Activated T-cell treated with anti-CD3 and anti-CD28 coated beads for 48 hours (primary cell): Measurements from ENCODE around the gene ARL10.
A peak's percentile ranks its signal among the peaks of the same experiment; 100 is the strongest.

ENCODE experiments used
- DNase-seq: peaks from one replicate; pipeline ENCODE4 v3.0.0-alpha.2; 2020; ENCODE audit warnings: low read depth

Gene ARL10

DNA sequence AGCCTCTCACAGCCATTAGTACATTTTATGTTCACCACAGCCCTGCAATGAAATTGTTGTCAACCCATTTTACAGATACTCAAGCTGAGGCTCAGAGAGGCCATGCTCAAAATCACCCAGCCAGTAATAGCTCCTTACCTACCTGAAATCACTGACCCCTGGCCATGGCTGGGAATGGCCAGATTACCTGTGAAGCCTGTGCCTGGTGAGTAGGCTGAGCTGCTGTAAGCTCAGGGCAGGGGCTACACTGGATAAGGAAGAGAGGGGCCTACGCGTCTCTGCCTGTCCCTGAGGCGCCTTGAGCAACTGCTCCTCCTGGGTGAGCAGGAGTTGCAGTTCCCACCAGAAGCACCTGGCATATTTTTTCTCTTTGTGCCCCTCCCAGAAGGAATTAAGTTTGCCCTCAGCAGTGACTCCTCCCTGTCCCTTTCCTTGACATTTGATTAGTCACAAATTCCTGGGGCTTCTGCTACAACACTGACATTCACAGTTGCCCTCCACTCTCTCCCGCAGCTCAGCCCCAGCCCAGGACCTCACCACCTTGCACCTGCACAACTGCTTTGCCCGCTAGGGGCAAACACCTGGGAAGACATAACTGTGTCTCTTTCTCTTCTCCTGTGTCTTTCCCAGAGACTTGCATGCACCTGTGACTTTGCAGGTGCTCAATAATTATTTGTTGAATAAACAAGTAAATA, 45.3 kb downstream of the ARL10 start:
- DNase-seq, result no peak

DNA sequence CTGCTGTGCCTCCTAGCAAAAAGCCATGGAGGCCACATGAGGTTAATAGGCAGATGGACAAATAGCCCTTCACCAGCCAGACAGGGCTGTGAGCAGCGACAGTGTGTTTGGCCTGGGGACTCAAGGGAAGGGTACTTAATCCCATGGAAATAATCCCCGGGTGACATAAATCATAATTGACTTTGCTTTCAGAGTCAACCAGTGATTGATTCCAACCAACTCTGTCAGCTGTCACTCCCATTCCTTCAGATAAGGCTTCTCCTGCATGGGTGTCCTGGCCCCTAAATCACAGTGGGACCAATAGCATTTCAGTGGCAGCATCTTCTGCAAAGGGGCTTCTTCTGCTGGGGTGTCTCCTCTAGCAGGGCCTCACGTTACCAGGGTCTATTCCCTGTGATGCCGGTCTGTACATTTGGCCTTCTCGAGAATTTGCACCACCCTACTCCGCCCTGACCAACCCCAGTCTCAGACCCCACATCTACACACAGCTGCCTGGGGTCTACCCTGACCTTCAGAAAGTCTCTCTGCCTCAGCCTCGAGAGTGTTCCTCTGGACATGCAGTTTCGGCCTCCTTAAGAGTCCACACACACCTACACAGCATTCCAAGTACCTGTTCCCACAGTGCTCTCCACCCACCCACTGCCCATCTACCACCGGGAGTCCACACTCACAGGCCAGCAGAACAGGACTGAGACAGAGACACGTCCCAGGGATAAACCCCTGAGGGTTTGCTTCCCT, 47.4 kb downstream of the ARL10 start:
- no peak for DNase-seq

DNA sequence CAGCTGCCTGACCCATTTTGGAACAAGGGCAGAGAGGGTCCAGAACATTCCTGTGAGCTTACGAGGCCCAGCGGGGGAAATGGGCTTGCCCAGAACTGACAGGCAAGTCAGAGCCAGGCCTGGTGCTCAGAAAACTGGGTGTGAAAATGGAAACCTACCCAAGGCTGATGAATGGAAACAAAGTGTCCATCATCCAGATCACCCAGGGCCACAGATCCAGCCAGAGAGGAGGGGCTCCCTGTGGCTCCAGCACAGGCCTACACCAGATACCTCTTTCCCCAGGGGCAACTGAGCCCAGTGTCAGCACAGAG, 47.9 kb downstream of the ARL10 start:
- no peak for DNase-seq

DNA sequence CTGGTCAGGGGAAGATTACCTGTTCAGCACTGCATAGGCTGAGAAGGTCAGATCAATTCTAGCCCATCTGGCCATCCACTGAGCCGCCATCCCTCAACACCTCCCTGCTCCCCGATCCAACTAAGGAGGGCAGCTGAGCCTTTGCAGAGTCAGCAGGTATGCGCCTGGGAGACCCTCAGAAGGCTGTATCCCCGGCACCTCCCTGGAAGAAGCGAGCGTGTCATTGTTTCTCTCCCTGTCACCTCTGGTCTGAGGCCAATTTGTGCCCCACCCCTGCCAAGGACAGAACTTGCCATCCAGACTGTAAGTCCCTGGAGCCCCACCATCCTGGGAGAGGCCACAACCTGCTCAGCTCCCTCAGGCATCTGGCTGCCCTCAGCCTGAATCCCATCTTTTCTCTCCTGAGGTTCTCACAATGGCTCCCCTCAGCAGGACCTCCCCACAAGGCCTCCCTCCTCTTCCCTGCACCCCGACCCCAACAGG, 48.5 kb downstream of the ARL10 start:
- no peak for DNase-seq

DNA sequence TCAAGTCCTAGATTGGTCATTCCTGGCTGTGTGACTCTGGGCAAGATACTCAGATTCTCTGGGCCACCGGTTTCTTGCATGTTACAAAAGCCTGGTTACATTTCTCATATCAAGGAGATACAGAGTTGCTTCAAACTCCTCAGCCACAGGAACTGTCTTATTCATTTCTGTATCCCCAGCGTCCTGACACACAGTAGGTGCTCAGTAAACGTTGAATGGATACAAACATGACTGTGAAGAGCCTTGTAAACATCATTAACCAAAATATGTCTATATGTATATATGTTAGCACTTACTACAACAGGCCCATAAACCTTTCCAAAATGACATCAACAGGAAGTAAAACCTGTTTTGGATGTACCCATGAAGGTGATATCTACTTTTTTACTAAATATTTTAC, 49.4 kb downstream of the ARL10 start:
- DNase-seq, result no peak

DNA sequence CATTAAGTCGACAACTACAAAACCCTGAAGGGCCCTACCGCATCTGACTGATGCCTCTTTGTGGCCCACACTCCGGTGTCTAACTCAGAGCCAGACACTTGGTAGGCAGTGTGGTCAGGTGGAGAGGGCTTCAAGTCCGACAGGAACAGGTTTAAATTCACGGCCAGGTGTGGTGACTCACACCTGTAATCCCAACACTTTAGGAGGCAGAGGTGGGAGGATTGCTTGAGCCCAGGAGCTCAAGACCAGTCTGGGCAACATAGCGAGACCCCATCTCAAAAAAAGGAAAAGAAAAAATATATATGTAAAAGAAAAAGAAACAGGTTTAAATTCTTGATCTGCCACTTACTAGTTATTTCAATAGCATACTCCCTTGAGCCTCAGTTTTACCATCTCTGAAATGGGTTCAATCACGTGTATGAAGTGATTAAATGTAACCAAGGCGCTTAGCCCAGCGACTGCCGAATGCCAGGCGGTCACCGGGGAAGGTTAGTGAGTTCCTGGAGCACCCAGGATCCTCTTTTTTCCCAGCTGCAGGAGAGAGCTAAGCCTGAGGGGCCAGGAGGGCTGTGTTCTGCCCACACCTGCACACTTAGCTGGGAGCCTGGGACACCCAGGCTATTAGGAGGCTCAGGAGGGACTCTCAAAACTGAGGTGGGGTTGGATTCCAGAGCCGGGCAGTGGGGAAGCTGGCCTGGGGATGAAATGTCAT, 50.1 kb downstream of the ARL10 start:
- peak; percentile 4 for DNase-seq

DNA sequence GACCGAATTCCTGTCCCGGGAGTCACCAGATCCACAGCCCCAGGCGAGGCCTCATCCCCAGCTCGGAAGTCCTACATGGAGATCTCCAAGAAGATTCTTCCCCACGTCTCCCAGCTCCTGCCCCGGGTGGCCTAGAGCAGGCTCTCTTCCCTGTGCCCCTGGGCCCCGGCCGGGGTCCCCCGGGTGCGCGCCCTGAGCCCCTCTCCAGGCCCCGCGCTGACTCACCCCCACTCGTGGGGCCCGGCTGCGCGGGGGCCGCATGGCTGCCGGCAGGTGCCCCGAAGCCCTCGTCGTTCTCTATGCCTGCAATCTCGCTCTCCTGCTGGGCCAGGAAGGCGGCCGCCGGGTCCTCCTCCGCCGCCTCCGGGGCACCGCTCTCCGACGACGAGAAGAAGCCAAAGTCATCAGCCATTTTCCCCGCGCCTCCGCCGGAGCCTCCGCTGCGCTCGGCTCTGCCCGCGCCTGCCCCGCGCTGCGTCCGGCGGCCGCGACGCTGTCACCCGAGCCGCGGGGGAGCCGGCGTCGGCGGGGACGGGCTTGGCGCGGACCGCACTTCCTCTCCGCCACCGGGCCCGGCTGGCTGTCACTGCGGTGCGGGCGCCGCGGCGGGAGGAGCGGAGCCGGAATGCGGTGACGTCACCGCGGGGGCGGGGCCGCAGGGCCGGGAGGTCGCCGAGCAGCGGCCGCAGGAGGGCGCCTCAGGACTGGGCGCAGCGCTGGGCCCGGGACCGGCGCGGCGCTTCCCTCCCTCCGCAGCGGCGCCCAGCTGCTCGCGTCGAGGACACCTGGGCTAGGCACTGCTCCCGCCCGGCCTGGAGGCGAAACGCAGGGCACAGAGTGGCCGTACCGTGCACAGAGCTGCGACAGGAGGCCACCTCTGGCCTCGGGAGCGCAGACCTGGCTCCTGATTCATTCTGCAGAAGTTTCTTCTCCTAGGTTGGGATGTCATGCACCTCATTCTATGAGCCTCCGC, 51.0 kb downstream of the ARL10 start, which contains the start of gene CLTB:
TSS of gene CLTB (minus strand) at position 588 of the 973 bp plus-strand sequence. CDS start at position 412, 176 bp downstream.
- DNase-seq, result peak; percentile 92

DNA sequence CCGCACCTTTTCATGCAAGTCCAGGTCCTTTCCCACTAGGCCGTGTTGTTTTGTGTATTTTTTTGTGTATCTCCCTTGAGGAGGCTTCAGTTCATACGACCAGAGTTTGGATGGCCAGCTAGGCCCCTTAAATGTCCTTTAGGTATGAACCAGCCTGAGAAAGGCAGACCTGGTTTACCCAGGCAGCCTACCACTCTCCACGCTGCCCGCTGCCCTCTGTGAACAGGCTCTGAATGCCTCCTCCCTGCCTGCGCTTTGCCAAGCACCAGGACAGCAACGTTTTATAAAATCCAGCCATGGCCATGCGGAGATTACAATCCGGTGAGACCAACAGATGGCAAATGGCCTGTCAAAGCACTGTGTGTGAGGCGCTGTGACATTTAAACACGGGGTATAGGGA, 51.7 kb downstream of the ARL10 start:
- no peak for DNase-seq

DNA sequence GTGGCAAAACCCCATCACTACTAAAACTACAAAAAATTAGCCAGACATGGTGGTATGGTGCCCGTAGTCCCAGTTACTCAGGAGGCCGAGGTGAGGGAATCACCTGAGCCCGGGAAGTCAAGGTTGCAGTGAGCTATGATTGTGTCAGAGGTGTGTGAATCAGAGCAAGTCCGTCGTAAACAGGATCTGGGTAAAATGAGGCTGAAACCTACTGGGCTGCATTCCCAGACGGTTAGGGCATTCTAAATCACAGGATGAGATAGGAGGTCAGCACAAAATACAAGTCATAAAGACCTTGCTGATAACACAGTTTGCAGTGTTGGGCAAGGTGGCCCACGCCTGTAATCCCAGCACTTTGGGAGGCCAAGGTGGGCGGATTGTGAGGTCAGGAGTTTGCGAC, 53.0 kb downstream of the ARL10 start:
- no peak for DNase-seq

DNA sequence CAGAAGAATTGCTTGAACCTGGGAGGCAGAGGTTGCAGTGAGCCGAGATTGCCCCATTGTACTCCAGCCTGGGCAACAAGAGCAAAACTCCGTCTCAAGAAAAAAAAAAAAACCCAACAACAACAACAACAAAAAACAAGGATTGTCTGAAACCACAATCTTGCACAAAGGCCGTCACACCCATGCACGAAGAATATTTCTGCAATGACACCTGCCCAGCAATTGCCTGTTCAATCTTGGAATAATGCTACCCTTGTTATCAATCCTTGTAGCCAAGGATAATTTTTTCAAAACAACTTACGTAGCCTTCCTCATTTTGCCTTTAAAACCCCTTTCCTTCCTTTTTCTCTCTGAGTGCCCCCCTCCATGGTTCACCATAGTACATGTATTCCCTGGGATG, 54.8 kb downstream of the ARL10 start:
- no peak for DNase-seq

DNA sequence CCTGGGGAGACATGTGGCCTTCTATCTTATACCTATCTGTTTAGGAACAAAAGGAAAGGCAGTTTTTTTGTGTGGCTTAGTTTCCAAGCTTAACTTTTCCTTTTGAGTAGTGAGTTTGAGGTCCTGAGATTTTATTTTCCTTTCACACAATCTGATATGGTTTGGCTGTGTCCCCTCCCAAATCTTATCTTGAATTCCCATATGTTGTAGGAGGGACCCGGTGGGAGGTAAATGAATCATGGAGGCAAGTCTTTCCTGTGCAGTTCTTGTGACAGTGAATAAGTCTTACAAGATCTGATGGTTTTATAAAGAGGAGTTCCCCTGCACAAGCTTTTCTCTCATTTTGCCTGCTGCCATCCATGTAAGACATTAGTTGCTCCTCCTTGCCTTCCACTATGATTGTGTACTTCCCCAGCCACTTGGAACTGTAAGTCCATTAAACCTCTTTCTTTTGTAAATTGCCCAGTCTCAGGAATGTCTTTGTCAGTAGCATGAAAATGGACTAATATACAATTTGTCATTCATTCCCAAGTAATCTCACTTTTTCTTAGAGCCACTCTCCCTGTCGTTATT, 55.8 kb downstream of the ARL10 start:
- DNase-seq, result no peak

DNA sequence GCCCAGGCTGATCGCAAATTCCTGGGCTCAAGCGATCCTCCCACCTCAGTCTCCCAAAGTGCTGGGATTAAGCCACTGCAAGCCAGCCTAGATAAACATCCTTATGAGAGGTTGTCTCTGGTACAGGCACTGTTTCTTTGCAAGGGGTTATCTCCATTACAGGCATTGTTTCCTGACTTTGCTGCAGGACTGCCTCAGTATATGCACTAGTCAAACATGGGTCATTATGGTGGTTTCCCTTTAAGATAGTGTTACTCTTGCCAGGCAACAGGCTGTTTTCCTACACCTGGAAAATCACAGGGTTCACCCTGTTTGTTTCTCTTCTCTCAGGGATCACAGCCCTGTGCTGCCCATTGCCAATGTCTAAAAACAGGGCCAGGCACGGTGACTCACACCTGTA, 58.9 kb downstream of the ARL10 start:
- no peak for DNase-seq

DNA sequence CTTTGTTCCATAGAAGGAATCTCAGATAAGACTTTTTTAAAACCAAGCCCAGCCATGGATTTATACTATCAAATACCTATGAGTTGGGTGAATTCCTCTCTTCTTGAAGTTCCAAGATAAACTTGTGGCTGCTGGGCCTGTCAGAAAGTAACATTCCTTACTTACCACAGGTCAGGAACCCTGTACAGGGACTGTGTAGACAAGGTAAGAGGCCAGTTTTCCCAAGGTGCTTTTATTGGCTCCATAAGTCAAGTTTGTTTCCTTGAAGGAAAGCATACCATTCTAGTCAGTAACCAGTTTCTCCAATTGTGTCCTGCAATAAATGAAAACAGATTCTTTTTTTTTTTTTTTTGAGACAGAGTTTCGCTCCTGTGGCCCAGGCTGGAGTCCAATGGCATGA, 59.9 kb downstream of the ARL10 start:
- DNase-seq, result no peak

DNA sequence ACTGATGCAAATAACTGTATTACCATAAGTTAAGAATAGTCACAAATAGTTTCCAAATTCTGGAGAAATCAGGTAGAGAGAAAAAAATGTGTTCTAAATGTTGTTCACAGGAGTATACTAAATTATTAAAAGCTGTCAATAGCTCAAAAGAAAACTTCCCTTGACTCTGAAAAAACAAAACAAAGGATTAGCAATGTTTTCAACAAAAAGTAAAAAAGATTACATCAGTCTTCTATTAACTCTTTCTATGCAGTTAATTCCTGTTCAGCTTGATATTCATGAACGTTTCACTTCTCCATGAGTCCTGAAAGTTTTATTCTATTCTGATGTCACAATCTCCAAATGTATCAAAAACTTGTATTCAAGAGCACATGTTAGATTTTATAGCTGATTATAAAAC, 60.5 kb downstream of the ARL10 start:
- no peak for DNase-seq

DNA sequence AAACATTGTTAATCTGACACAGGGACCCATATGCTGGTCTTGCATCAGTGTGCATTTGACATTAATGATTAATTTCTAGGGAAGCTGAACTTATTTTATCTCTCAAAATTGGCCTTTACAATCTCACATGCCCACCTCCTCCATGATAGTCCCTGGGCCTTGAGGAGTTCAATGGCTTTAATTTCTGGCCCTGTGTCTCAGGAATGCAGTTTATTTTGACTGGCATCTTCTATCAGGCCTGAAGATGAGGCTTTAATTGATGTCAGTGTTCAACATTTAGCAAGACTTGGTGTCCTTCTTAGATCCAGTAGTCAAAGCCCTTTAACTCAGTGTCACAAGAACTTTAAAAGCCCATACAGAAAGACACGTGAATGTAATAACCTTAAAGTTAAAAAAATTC, 61.6 kb downstream of the ARL10 start:
- DNase-seq, result no peak

DNA sequence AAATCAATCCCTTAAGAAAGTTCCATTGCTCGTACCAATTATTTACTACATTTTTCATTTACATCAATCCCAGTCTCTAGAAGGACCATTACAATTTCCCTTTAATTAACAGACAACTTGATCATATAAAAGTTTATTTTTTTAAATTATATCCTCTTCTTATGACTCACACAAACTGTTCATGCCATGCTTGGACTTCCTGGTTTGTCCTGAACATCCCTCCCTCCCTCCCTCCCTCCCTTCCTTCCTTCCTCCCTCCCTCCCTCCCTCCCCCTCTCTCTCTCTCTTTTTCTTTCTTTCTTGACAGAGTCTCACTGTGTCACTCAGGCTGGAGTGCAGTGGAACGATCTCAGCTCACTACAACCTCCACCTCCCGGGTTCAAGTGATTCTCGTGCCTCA, 62.7 kb downstream of the ARL10 start:
- DNase-seq, result no peak

DNA sequence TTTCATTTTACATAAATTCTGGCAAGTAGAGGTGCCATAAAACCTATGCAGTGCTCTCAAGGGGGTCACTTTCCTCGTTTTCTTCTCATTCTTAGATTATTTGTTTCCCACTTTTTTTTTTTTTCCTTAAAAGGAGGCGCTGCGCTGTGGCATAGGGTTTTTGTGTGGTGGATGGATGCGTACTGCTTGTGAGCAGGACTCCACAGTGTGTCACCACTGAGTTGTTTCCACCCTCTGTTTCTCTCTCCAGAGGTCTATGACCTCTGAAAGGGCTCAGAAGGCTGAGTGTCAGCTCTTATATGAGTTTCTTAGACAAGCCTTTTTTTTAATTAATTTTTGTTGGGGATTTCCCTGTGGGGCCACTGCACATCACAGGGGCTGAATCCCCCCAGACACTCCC, 64.7 kb downstream of the ARL10 start:
- DNase-seq, result no peak
